HUES64 (cell line): ENCODE results near the gene TBC1D2B.

ENCODE experiments used
- H3K27ac ChIP-seq: 2 replicates; pipeline ENCODE4 v1.7.0; 2013; ENCODE audit warnings: low read depth, low read length, inconsistent platforms
- H3K27me3 ChIP-seq: 2 replicates; pipeline ENCODE4 v1.6.1; 2013; ENCODE audit warnings: mild to moderate bottlenecking, low read length; ENCODE audit not compliant: insufficient read depth
- H3K36me3 ChIP-seq: 2 replicates; pipeline ENCODE4 v1.6.1; 2013; ENCODE audit warnings: mild to moderate bottlenecking, low read length; ENCODE audit not compliant: insufficient read depth
- H3K4me1 ChIP-seq: 2 replicates; pipeline ENCODE4 v1.6.1; 2013; ENCODE audit warnings: mild to moderate bottlenecking, low read length, moderate library complexity; ENCODE audit not compliant: insufficient read depth
- H3K4me3 ChIP-seq: 2 replicates; pipeline ENCODE4 v1.5.1; 2013; ENCODE audit warnings: mild to moderate bottlenecking, low read length, moderate library complexity
- H3K9ac ChIP-seq: 2 replicates; pipeline ENCODE4 v1.6.1; 2013; ENCODE audit warnings: mild to moderate bottlenecking, low read depth, low read length
- H3K9me3 ChIP-seq: 2 replicates; pipeline ENCODE4 v1.6.1; 2013; ENCODE audit warnings: low read depth, low read length; ENCODE audit not compliant: insufficient read depth
- WGBS: fragments of 150-250, 120-280 bp; methylation state at CpG from one replicate; pipeline ENCODE4 v1.1.7; 2013; ENCODE audit warnings: missing lambda C conversion rate; 5-methylcytosine and 5-hydroxymethylcytosine counted together

TBC1D2B gene

GRCh38 chr15:78093242-78094020, 15.9 kb upstream of the TBC1D2B start:
- Histone ChIP-seq H3K9ac (no peak overlapping the region), H3K4me1 (no peaks in the 10 kb centered on the region), H3K27me3 (no peaks in the 10 kb centered on the region), H3K4me3 (no peak overlapping the region), H3K9me3 (no peaks in the 10 kb centered on the region), H3K27ac (no peak overlapping the region), H3K36me3 (no peaks in the 10 kb centered on the region)
- WGBS, result 74% methylated on average over 5 of the region's 5 CpGs

GRCh38 chr15:78092261-78093041, 14.9 kb upstream of the TBC1D2B start, which contains the start of gene SH2D7:
TSS of gene SH2D7 (plus strand) at chr15:78092561. CDS start at chr15:78092585, 24 bp downstream.
- 92% methylated on average over 11 of the region's 11 CpGs for WGBS
- Histone ChIP-seq H3K9me3 (no peaks in the 10 kb centered on the region), H3K4me3 (no peak within 1 kb of the TSS), H3K27me3 (no peaks in the 10 kb centered on the region), H3K9ac (no peak within 1 kb of the TSS), H3K36me3 (no peaks in the 10 kb centered on the region), H3K27ac (no peak within 1 kb of the TSS), H3K4me1 (no peaks in the 10 kb centered on the region)

- H3K4me3 ChIP-seq, result no peak overlapping the region
- no peaks in the 10 kb centered on the region for H3K27me3 ChIP-seq
- no peak overlapping the region for H3K27ac ChIP-seq
- no peaks in the 10 kb centered on the region for H3K36me3 ChIP-seq
- H3K9me3 ChIP-seq, result no peaks in the 10 kb centered on the region
- H3K9ac ChIP-seq, result no peak overlapping the region
- 98% methylated on average over 2 of the region's 3 CpGs for WGBS
- H3K4me1 ChIP-seq, result no peaks in the 10 kb centered on the region
These were observed 13.0 kb upstream of the TBC1D2B start for GRCh38 chr15:78090422-78091063.

- Histone ChIP-seq H3K4me1 (no peaks in the 10 kb centered on the region), H3K36me3 (no peaks in the 10 kb centered on the region), H3K4me3 (no peak overlapping the region), H3K9me3 (no peaks in the 10 kb centered on the region), H3K27ac (no peak overlapping the region), H3K27me3 (no peaks in the 10 kb centered on the region), H3K9ac (no peak overlapping the region)
- 90% methylated on average over 3 of the region's 3 CpGs for WGBS
These were observed 11.2 kb upstream of the TBC1D2B start for GRCh38 chr15:78088773-78089080.

GRCh38 chr15:78087951-78088772, 10.7 kb upstream of the TBC1D2B start:
- no peaks in the 10 kb centered on the region for H3K4me1 ChIP-seq
- H3K27ac ChIP-seq, result no peak overlapping the region
- H3K9ac ChIP-seq, result no peak overlapping the region
- no peaks in the 10 kb centered on the region for H3K36me3 ChIP-seq
- H3K27me3 ChIP-seq, result no peaks in the 10 kb centered on the region
- WGBS, result 87% methylated on average over 12 of the region's 12 CpGs
- H3K4me3 ChIP-seq, result no peak overlapping the region
- H3K9me3 ChIP-seq, result no peaks in the 10 kb centered on the region

GRCh38 chr15:78085928-78086327, 8.4 kb upstream of the TBC1D2B start:
- H3K9ac ChIP-seq, result no peak overlapping the region
- H3K36me3 ChIP-seq, result no peaks in the 10 kb centered on the region
- H3K4me3 ChIP-seq, result no peak overlapping the region
- H3K4me1 ChIP-seq, result no peaks in the 10 kb centered on the region
- H3K27ac ChIP-seq, result no peak overlapping the region
- WGBS, result no CpG with 5 or more reads among the region's 1 CpG
- H3K9me3 ChIP-seq, result no peaks in the 10 kb centered on the region
- H3K27me3 ChIP-seq, result no peaks in the 10 kb centered on the region

GRCh38 chr15:78084449-78084750, 6.9 kb upstream of the TBC1D2B start:
- Histone ChIP-seq H3K4me1 (no peaks in the 10 kb centered on the region), H3K27ac (no peak overlapping the region), H3K9me3 (no peaks in the 10 kb centered on the region), H3K36me3 (no peaks in the 10 kb centered on the region), H3K9ac (no peak overlapping the region), H3K27me3 (no peaks in the 10 kb centered on the region), H3K4me3 (no peak overlapping the region)
- 93% methylated on average over 5 of the region's 5 CpGs for WGBS

GRCh38 chr15:78083687-78084448, 6.4 kb upstream of the TBC1D2B start:
- H3K4me3 ChIP-seq, result no peak overlapping the region
- H3K27ac ChIP-seq, result no peak overlapping the region
- WGBS, result 91% methylated on average over 6 of the region's 6 CpGs
- H3K9ac ChIP-seq, result no peak overlapping the region
- no peaks in the 10 kb centered on the region for H3K9me3 ChIP-seq
- H3K27me3 ChIP-seq, result no peaks in the 10 kb centered on the region
- H3K36me3 ChIP-seq, result no peaks in the 10 kb centered on the region
- H3K4me1 ChIP-seq, result no peaks in the 10 kb centered on the region

GRCh38 chr15:78083186-78083585, 5.7 kb upstream of the TBC1D2B start:
- Histone ChIP-seq H3K4me3 (no peak overlapping the region), H3K27me3 (no peaks in the 10 kb centered on the region), H3K9me3 (no peaks in the 10 kb centered on the region), H3K36me3 (no peaks in the 10 kb centered on the region), H3K4me1 (no peaks in the 10 kb centered on the region), H3K27ac (no peak overlapping the region), H3K9ac (no peak overlapping the region)
- WGBS, result 94% methylated on average over 4 of the region's 4 CpGs

- no peak overlapping the region for H3K27ac ChIP-seq
- WGBS, result 87% methylated on average over 1 of the region's 1 CpG
- no peaks in the 10 kb centered on the region for H3K36me3 ChIP-seq
- no peak overlapping the region for H3K9ac ChIP-seq
- H3K9me3 ChIP-seq, result no peaks in the 10 kb centered on the region
- H3K4me3 ChIP-seq, result no peak overlapping the region
- H3K27me3 ChIP-seq, result no peaks in the 10 kb centered on the region
- no peaks in the 10 kb centered on the region for H3K4me1 ChIP-seq
These were observed 5.2 kb upstream of the TBC1D2B start for GRCh38 chr15:78082743-78083110.
